Smooth muscle cell of the brain vasculature (primary cell): ENCODE results near the gene CDK14.

ENCODE experiments used
- DNase-seq: peaks from one replicate; pipeline ENCODE4 v3.0.0-alpha.2; 2012; ENCODE audit warnings: low read depth, low spot score

The CDK14 gene

DNA sequence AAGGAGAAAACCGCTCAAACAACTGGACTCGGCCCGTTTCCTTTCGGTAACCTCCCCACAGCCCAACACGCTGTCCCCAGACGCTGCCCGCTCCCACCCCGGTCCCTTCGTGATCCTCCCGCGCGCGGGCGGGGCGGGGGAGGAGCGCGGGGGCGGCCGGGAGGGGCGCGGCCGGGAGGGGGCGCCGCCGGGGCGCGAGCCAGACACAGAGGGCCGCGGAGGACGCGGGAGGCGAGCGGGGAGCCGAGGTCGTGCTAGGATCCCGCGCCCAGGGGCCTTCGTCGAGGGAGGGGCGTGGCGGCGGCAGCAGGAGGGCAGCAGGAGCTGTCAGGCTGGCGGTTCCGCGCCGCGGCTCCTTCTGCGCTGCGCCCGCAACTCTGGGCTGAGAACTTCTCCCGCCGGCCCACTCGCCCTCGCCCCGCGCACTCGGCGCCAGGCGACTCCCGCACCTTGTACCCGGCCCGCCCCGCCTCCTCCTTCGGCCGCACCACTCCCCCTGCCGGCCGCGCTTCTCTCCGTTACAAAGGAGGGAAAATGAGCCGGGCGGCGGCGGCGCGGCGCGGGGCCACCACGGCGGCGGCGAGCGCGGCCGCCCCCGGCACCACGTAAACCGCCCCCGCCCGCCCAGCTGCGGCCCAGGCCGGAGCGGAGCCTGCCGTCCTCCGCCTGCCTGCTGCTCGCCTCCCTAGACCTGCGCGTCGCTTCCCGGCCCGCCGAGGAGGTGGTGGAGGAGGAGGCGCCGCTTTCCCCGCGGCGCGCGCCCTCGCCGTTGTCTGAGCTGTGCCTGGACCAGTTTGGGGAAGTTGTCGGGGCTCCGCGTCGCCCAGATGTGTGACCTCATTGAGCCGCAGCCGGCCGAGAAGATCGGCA lies at the start of gene CDK14:
Gene CDK14 (plus strand): TSS at position 521 of the 870 bp plus-strand sequence. CDS start 307 bp downstream, at position 828.
- peak; percentile 12 for DNase-seq

DNA sequence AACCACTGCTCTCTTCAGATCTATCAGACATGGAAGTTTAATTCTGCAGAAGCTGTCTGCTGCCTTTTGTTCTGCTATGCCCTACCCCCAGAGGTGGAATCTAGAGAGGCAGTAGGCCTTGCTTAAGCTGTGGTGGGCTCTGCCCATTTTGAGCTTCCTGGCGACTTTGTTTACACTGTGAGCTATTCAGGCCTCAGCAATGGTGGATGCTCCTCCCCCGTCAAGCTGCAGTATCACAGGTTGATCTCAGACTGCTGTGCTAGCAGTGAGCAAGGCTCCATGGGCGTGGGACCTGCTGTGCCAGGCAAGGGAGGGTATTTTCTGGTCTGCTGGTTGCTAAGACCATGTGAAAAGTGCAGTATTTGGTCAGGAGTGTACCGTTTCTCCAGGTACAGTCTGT lies 45.1 kb upstream of the CDK14 start:
- no peak for DNase-seq

DNA sequence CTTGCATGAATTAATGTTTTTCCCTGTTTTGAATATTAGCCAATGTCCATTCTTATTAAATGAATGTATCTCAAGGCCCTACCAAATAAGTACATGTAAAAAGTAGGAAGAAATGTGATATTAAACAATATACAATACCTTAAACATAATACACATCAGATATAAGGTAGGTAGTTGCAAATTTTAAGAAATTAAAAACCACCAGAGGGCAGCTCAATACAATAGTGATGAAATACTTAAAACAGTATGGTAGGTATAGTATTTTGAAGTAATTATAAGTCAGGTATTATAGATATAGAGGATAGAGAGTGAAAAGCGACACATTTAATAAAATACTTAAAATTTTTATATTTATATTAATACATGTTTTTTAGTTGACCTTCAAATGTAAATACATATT lies 43.6 kb upstream of the CDK14 start:
- DNase-seq, result no peak

DNA sequence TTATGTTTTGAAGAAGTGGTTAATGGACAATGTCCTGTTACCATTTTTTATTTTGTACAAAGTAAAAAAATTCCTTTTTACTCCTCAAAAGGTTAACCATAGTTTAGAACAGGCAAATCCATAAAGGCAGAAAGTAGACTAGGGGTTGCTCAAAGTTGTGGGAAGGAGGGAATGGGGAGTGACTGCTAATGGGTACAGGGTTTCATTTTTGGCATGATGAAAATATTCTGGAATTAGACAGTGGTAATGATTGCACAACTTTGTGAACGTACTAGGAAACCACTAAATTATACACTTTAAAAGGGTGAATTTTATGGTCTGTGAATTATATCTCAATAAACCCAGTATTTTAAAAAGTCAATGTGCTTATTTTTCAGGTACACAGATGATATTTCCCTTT lies 35.4 kb upstream of the CDK14 start:
- DNase-seq, result no peak

DNA sequence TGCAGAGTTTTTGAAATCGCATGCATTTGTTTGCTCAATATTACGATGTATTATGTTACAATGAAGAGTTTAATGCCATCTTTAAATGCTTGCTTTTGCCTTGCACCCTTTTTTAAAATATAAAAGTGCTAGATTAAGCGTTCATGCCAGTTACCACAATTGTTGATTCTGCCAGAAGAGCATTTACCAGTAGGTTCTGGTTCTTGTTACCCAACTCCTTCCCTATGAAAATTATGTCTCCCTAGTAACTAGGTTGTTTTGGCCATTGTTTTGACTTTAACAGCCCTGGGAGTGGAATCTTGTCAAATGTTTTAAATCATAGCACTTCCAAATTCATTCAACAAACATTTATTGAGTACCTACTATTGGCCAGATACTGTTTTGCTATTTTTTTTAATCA lies 32.8 kb upstream of the CDK14 start:
- DNase-seq, result no peak

DNA sequence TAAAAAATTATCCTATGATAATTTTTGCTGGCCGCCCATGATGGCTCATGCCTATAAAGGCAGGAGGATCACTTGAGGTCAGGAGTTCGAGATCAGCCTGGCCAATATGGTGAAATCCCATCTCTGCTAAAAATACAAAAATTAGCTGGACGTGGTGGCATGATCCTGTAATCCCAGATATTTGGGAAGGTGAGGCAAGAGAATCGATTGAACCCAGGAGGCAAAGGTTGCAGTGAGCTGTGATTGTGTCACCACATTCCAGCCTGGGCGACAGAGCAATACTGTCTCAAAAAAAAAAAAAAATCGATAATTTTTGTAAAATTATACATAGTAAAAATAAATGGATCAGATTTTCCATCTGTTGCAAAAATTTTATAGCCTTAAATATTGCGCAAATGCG lies 31.7 kb upstream of the CDK14 start:
- DNase-seq, result no peak

DNA sequence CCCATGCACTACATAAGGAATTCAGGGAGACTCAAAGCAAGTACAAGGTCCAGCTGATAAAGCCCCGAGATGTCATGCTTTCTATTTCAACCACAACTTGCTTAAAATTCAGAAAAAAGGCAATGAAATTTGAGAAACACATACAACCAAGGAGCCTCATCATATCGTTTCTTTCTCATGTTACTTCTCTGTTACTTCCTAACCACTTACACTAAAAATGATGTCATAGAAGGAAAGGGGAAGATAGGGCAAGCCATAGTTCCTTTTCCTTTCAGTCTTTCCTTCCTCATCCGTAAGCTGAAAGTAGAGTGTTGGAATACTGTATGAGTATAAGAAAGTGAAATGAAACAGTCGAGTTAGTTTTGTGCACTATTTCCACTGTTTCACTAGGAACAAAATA lies 27.9 kb upstream of the CDK14 start:
- no peak for DNase-seq

DNA sequence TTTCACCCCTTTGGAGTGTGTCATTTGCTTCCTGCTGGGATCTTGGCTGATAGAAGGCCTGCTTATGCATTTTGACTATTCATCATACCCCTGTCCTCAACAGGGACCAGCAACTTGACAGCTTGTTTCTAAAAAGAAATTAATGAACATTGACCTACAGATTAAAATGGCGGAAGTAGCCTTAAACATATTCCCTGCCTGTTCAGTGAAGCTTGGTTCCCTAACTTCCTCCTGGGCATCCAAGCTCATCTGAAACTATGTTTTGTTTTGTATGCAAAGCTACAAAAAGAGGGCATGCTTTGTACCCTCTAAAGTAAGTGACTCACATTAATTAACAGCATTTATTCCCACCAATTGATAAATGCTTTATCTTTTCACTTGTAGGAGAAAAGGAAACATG lies 26.8 kb upstream of the CDK14 start:
- DNase-seq, result no peak

DNA sequence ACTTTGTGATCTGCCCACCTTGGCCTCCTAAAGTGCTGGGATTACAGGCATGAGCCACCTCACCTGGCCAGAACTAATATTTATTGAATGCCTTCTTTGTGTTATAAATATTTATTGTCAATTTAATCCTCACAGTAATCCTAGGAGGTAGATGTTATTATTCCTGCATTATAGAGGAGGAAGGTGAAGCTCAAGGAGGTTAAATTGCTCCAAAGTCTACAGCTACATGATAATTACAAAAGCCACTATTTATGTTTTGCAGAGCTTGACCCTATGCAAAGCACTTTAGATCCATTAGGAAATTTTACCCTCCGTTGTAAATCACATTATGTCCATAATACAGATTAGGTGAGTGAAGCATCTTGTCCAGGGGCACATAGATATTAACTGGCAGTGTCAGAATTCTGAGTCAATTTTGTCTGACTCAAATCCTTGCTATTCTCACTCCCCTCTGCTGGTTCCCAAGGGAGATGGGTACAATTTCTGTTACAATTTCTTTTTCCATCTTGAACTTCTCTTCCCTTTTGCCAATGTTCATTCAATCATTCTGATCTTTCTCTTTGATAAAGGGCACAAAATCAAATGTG lies 25.7 kb upstream of the CDK14 start:
- no peak for DNase-seq

DNA sequence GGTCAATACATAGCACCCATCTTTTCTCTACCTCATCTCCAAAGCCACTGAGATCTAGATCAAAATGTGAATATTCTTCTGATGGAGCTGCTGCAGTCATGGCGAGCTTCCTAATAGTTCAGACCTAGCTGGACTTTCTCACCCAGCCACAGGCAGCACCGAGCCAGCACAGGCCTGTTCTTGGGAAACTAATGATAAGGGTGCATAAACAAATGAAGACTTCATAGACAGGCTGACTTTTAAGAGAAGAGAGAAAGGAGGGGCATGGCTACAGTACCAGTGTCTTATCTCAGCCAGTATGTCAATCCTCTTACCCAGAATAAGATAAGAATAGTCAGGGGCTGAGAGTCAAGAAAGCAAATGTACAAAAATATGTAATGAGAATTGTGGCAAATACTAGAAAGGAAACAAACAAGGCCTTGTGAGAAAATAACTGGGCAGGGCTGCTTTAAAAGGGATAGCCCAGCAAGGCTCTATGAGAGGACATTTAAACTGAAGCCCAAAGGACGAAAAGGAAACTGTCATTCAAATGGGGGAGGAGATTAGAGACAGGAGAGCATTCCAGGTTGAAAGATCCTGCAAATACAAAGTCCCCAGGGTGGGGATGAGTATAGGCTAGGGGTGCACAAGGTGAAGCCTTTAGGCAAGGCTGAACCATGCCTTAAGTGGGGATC lies 21.8 kb upstream of the CDK14 start:
- DNase-seq, result no peak

DNA sequence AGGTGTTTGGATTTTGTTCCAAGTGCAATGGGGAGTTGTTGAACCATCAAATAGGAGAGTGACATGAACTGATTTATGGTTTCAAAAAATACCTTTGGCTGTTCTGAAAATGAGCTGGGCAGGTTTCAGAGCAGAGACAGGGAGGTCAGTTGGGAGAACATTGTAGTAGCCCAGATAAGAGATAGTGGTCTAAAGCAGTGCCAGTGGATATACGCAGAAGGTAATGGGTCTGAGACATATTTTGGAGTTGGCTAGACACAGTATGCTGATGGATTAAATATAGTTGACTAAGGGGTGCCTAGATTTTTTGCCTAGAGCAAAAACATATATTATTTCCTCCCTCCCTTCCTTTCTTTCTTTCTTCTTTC lies 21.3 kb upstream of the CDK14 start:
- no peak for DNase-seq

DNA sequence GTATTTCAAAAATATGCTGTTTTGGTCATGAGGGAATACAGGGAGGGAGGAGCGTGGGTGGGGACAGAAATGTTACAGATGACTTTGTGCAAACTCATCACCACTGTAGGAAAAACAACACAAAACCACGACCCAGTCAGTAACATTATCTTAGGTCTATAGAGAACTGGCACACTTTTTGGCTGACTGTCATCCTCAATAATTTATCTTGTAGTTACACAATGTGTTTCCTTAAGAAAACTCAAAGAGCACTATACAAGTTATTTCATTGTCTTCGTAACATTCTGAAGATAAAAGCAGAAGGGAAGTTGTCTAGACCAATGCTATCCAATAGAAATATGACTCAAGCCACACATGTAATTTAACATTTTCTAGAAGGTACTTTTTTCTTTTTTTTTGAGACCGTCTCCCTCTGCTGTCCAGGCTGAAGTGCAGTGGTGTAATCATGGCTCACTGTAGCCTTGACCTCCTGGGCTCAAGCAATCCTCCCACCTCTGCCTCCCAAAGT lies 16.9 kb upstream of the CDK14 start:
- no peak for DNase-seq

DNA sequence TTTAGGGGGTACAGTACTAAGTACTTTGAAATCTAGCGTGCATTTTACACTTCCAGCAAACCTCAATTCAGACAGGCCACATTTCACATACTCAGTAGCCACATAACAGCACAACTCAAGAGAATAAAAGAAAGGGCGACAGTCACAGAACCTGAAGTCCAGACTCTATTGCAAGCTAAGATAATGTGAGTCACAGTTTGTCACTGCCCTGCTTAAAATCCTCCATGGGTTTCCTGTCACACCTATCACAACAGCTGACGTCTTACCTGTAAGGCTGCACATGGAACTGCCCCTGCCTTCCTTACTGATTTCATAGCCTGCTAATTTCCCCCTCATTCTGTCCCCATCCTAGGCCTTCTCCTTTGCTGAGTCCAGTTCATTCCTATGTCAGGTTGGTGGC lies 16.1 kb upstream of the CDK14 start:
- no peak for DNase-seq

DNA sequence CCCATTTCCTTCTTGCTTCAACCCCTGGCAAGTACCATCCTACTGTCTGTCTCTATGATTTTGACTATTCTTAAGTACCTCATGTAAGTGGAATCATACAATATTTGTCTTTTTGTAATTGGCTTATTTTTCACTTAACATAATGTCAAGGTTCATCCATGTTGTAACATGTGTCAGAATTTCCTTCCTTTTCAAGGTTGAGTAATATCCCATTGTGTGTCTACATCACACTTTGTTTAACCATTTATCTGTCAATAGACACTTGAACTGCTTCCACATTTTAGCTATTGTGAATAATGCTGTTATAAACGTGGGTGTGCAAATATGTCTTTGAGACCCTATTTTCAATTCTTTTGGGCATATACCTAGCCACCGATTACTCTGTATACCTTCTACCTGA lies 14.0 kb upstream of the CDK14 start:
- DNase-seq, result no peak

DNA sequence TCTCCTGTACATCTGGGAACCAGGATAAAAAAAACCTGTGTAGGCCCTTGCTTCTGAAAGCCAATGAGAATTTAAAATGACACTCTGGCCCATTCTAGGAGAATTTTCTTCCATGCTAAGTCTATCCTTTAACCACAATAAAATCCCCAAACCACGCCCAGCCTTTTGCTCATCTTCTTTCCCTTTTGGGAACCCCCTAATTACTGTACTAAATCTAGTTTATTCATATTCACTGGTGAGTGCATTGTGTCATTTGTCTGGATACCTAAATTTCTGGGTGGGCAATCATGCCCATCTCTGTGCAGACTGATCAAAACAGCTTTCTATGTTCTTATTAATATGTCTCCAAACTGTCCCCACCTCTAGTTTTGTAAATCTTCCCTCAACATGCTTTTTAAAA lies 11.7 kb upstream of the CDK14 start:
- DNase-seq, result no peak

DNA sequence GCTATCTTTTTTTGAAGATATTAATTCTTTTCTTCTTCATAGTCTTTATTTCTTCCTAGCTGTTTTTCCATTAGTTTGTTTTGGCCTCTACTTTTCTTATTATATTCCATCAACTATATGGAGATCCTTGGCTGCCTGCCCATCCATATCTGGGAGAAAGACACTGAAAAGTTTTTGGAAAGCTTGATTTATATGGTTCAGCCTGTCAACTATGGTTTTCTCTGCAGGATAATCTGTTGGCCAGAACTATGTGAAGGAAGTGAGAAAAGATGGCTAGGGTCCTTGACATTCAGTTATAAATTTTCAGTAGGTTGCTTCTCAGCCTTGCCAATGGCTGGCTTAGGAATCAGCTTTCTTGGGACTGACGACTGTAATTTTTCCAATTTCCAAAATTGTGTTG lies 10.0 kb upstream of the CDK14 start:
- DNase-seq, result no peak

DNA sequence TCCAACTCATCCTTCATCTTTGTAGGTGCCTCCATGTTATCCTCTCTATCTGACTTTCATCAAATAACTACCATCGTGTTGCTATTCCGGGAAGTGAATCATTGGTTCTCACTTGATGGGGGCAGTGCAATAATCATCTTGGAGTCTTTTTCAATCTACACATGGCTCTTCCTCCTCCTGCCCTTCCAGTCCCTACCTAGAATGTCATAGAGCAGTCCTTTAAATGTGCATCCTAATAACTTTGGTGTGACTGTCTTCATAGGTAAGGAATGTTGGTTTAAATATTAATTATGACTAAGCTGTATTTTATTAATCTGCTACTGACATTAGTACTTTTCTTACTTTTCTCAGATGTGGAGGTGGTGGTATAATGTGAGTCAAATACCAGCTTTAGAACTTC lies 8.4 kb upstream of the CDK14 start:
- no peak for DNase-seq

DNA sequence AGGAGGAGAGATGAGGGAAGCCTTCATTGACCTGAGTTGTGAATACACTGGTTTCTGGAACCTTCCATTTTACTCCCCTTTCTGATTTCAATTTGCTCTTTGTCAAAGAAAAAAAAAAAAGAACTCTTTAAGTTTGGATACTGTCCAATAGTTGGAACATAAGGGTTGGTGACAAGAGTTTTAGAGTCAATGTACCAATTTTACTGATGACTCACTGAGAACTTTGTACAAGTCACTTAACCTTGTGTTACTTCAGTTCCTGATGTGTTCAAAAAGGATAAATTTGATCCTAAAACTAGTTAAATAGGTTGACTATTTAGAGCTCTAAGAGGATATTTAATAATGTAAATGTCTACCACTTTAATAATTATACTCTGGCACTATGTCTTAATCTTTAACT lies 4.1 kb upstream of the CDK14 start:
- DNase-seq, result no peak

DNA sequence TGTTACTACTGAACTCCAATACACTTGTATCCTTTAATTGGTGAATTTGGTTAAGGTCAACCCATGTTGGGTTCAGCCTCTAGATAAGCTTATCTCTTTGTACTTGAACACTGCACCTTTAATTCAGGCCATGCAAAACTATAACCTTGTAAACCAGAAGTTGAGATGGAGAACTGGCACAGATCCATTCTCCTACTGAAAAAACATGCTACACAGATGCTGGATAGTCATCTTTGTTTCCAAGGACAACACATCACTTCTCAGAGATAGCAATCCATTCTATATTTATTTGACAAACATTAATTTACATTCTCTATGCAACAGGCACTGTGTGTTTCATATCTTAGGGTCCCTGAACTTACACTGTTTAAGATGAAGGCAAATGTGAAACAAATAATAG lies 2.9 kb upstream of the CDK14 start:
- DNase-seq, result no peak

DNA sequence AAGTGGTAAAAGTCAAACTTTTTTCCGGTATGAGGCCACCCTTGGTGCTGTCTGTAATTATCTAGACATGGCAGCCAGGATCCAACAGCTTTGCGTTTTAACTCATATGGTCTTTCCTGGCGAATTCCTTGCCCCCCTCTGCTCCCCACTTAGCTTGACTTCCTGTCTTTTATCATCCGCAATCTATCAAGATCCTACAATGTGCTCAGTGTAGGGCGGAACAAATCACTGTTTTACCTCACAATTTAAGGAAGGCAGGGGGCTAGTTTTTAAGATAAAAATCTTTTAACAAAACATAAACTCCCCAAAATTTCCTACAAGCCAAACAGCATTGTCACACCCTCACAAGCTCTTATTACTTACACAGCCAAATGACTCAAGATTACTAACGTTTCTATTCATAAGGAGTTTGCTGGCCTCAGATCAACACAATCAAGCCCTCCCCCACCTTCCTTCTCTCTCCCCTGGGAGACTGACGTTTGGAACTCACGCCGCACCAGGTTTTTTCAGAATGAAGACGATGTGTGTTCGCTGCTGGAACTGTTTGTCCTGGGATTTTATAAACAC lies 1.3 kb upstream of the CDK14 start:
- peak; percentile 28 for DNase-seq

DNA sequence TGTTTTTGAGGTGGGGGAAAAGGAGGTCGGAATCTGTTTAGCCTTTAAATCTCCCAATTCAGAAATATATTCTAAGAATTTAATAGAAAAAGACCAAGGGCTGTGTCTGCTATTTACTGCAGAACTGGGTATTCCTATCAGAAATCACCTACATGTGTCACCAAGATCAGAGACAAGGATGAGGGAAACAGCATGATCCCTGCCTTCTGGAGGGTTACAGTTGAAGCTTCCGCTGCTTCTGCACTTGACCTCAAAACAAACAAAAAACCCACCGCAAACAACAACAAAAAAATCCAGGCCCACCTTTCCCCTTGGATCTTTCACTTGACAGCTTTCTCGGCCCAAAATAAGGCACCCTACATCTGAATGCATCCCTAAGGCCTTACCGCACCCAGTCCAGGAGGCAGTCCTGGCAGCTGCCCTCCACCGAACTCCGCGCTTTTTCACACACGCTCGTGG lies 750 bp upstream of the CDK14 start:
- no peak for DNase-seq
